GM19238 (cell line): ENCODE results near the gene XXYLT1.
"Not testable (repeated sequence)": the region's sequence is repeated elsewhere in the genome, so short reads cannot be mapped to it uniquely, and the experiment has no call there.

Source experiments
- DNase-seq: peaks from one replicate; pipeline ENCODE4 v3.0.0; 2011; ENCODE audit warnings: low spot score; ENCODE audit not compliant: insufficient read length

Gene XXYLT1, protein sequence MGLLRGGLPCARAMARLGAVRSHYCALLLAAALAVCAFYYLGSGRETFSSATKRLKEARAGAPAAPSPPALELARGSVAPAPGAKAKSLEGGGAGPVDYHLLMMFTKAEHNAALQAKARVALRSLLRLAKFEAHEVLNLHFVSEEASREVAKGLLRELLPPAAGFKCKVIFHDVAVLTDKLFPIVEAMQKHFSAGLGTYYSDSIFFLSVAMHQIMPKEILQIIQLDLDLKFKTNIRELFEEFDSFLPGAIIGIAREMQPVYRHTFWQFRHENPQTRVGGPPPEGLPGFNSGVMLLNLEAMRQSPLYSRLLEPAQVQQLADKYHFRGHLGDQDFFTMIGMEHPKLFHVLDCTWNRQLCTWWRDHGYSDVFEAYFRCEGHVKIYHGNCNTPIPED

DNA sequence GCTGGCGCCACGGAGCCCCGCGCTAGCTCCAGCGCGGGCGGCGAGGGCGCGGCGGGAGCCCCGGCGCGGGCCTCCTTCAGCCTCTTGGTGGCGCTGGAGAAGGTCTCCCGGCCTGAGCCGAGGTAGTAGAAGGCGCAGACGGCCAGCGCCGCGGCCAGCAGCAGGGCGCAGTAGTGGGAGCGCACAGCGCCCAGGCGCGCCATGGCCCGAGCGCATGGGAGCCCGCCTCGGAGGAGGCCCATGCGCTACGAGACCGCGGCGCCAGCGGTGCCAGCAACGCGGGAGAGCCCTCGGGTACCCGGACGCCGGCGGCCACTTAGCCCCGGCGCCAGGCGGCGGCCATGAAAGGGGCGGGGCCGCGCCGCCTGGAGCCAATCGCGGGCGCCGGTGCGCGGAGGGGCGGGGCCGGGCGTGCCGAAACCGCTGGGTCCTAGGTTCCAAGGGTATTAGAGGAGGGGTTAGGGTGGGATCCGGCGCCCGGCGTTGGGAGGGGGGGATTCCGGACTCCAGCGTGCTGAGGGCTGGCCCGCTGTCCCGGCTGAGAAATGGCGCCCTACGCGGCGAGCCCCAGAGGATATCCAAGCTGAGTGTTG is at the start of gene XXYLT1:
TSS of gene XXYLT1 (minus strand) at position 343 of the 593 bp plus-strand sequence. CDS start at position 242, 101 bp downstream.
- peak; percentile 86 for DNase-seq

DNA sequence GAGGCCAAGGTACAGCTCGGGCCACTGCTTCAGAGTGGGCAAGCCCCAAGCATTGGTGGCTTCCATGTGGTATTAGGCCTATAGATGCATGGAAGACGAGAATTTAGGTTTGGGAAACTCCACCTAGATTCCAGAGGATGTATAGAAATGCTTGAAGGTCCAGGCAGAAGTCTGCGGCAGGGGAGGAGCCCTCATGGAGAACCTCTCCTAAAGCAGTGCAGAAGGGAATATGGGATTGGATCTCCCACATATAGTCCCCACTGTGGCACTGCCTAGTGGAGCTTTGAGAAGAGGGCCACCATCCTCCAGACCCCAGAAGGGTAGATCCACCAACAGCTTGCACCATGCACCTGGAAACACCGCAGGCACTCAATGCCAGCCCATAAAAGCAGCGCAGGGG is 48.1 kb upstream of the XXYLT1 start:
- no peak for DNase-seq

DNA sequence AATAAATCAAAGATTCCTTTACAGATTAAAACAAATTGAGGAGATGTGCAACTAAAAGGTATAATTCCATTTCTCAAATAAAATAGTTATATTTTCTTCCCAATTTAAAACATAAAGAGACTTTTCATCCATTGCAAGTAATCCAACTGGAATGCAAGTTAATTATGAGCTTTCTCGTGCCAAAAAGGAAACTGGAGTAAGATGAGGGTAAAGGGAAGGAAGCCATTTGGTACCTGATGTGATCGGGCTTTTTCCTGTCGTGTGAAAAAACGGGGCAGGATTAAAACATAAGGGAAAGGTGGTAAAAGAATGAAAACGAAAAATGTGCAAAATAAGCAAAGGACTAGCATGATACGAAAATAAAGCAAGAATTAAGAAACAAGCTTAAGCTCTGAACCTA is 41.8 kb upstream of the XXYLT1 start:
- DNase-seq: no peak

DNA sequence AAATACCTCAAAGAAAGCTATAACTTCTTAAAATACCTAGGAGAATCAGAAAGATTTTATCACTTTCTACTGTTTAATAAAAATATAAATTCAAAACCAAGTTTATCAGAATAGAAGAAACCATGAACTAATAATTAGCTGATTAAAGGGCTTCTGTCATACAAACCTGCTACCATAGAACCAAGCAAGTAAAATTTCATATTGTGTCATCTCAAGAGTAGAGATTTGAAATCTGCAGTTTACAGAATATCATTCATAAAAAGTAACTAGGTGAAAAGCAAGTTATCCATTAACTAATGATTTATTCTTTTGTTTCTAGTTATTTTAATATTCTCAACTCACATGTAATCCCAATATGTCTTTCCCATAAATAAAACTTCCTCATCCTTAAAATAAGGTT is 36.8 kb upstream of the XXYLT1 start:
- DNase-seq: no peak

DNA sequence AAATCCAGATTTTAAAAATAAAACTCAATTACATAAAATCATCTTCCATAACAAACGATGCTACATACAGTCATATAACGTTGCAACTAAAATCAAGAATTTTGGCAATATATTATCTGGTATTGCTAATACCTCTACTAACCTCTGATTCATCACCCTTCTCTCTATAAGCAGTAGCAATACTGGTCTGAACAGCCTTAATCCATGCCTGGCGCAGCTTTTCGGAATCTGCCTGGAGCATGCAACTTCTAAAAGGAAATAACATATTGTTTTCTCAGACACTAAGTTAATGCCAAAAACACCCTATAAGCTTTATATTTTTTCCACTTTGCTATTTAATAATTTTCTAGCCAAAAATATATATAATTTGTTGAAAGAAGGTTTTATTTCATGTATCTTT is 35.4 kb upstream of the XXYLT1 start:
- DNase-seq: no peak

DNA sequence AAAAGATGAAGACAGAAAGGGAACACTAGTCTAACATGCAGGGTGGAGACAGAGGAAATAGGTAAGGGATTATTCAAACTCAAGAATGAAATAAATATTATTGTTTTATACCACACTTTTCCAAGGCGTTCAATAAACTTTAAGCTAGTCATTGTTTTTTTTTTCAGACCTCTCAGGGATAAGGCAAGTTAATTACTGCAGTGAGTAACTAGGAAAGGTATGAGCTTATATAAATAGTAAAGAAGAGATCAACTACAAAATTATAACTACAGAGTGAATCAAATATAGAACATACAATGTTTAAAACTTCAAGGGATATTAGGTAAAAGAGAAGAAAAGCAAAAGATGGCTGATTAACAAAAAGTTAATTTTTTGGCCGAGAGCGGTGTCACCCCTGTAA is 31.5 kb upstream of the XXYLT1 start:
- DNase-seq: no peak

DNA sequence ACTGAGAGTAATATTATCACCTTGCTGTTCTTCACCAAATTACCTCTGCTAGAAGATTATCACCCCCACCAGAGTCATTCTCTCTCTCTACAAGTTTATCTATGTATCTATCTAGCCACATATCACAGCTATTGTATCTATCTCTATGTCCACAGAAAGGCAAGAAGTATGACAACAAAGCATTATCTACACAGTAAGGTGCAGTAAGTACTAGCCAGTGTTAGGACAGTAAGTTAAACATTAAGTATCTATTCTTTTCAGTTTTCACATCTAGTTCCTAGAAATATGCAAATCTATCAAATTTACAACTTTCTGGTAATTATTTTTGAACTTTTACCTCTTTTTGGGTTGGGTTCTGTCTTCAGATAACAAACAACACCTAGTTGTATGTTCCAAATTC is 26.5 kb upstream of the XXYLT1 start:
- no peak for DNase-seq

DNA sequence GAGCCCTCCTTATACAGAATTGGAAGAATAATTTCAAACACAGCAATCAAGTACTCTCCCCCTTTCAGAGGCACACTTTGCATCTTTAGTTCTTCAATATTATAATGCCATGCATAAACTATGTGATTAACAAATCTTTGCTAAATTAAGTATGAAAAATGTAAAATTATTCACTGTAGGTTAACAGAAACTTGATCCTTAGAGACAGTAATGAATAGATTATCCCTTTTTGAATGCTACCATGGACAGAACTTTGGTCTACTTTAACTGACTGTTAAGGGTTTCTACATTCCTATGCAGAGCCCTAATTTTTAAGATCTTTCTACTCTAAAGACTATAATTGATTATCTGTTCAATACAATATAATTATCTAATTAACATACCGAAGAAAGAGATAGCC is 25.7 kb upstream of the XXYLT1 start:
- no peak for DNase-seq

DNA sequence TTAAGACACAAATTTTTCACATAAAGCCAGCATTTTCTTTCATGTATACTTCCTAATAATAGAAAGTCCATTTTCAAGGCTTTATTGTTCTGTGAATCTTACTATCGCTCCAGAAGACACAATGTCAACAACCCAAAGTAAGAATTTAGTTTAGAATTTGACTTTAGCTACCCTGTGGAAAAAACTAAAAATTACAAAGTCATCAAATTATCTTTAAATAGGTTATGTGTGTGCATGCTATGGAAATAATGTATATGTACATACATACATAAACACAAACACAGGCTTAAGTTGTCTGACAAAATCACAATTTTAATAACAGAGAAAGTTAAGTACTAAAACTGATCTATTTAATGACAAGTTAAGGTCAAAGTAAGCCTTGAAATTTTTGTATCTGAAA is 20.2 kb upstream of the XXYLT1 start:
- DNase-seq: no peak

DNA sequence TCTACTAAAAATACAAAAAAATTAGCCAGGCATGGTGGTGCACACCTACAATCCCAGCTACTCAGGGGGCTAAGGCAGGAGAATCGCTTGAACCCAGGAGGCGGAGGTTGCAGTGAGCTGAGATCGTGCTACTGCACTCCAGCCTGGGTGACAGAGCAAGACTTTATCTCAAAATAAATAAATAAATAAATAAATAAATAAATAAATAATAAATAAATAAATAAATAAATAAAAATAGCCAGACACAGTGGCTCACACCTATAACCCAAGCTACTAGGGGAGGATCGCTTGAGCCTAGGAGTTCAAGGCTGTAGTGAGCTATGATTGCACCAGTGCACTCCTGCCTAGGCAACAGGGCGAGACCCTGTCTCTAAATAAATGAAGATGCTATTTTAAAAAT is 19.7 kb upstream of the XXYLT1 start:
- DNase-seq: not testable (repeated sequence)

DNA sequence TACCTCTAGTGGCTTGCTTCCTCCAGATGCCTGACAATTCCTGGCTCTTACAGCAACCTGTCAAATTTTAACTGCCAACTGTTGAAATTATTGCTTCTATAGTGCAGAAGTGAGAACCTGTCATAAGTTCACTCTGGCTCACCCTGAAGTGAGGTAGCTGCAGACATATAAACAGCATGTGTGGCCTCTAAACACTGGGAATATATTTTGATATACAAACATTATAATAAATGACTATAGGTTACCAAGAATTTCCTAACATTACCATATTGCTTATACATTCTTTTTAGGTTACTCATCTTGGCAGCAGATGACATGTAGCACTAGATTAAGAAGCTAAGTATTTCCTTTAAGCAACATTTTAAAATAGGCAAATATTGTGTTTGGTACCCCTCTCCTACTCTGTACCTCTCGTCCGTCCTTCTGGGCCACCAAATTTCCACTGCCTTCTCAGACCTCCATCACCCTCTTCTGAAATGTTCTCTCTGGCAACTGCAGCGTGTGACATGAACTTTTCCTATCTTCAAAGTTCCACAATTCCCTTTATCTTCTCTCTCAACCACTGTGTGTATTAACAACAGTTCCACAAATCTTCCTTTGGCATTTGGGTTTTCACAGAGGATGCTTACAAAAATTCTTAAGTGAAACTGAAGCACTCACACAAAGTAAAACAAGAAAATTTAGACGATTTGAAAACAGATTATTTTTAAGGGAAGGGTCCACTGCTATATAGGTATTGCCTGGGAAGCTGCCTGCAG is 15.3 kb upstream of the XXYLT1 start:
- DNase-seq: no peak

DNA sequence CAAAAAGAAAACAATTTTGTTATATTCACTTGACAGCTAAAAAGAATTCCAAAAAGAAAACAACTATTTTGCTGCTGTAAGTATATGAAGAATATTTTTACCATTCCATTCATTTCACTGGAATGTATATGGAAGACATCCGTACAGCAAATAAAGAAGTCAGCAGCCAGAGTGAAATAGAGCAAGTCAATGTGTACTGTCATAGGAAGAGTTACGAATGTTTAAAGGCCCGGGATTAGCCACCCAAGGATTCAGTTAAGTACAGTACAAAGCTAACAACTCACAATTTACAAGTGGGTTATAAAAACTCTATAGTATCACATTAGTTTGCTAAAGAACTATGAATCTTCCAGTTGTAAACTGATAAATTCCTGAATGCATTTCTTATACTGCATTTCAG is 14.4 kb upstream of the XXYLT1 start:
- no peak for DNase-seq

DNA sequence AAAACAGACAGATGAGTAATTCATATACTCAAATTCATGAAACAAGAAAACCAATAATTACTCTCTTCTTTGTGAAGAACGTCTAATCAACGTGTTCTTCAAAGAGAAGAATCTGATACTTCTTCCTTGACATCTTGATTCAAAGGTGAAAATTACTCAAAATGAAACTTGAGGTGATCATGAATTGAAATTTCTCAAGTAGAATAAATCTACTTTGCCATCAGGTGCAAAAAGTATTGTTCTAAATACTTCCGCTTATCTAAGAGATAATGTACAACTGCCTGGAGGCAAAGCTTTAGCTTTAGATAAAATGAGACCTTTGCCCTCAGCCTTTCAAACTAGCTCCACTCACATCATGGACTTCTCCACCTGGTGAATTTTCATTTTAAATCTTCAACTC is 13.9 kb upstream of the XXYLT1 start:
- DNase-seq: no peak

DNA sequence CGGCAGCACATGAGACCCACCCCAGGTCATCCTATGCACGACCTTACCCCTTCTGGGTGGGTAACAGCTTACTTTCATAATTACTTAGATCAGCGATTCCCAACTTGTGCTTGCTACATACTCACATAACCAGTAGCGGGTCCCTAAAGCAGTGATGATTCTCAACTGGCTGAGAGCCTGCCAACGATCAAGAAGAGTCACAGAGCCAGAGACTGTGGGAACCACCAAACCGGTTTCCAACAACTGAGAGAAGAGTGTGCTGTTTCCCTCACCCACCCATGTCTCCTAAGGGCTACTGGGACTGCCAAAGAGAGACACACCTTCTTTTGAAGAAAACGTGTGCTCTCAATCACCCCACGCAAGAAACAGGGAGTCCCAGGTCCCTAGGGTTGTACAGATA is 12.0 kb upstream of the XXYLT1 start:
- no peak for DNase-seq

DNA sequence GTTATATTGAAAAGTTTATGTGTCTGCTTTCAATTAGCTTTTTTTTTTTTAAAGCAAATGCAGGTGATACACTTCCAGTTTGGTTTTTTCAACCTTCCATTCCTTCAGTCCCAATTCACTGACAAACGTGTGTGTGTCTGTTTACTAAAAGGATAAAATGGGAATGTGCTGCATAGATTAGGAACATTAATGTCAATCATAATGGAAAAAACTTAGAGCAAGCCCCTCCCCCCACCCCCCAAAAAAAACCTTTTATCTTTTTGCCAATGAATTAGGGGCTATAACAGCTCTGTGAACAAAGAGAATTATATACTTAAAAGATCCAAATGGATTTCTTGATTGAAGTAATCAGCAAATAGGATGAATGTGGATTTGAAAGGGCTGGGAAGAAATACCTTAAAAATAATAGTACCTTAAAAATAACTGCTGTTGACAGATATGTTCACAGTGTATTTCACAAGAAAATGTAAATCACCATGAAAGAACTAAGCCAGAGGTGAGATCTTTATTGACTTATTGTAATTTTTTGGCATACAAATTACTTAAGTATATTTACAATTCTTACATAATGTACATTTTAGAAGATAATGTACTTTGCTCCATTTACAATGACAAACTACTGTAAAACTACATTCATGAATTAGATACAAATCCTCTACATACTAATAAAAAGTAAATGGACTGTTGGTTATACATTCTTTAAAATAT is 3.5 kb upstream of the XXYLT1 start:
- DNase-seq: no peak

DNA sequence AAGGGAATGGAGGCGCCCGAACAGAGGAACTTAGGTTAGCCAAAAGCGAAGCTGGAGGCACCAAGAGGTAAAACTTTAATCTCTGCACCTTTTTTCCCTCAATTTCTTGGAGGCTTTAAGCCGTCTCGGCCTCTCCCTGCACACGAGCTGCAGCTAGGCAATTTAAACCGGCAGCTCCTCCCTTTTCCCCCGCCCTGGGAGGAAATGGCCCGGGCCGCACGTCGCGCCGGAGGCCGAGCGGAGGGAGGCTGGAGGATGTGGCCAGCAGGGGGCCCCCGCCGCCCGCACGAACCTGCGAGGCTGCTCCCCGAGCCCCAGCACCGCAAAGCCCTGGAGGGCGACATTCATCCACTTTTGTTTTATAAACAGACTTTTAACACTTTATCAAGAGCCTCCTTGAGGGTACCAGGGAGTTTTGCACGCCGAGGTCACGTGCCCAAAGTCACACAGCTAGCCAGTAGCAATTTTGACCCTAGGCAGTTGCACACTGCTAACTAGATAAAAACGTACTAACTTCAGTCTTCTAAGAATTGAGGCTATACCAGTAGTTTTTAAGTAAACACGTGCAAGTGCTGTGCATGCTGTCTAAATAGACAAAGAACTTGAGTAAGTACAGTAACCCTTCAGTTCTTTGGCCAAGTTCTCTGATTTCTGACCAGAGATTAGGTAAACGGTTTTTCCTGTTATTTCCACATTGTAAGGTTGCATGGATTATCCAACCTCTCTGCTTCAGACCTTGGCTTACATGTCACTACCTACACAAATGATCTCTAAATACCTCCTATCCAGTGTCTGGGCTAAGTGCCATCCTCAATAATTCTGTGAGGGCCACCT is 668 bp upstream of the XXYLT1 start:
- peak; percentile 82 for DNase-seq

DNA sequence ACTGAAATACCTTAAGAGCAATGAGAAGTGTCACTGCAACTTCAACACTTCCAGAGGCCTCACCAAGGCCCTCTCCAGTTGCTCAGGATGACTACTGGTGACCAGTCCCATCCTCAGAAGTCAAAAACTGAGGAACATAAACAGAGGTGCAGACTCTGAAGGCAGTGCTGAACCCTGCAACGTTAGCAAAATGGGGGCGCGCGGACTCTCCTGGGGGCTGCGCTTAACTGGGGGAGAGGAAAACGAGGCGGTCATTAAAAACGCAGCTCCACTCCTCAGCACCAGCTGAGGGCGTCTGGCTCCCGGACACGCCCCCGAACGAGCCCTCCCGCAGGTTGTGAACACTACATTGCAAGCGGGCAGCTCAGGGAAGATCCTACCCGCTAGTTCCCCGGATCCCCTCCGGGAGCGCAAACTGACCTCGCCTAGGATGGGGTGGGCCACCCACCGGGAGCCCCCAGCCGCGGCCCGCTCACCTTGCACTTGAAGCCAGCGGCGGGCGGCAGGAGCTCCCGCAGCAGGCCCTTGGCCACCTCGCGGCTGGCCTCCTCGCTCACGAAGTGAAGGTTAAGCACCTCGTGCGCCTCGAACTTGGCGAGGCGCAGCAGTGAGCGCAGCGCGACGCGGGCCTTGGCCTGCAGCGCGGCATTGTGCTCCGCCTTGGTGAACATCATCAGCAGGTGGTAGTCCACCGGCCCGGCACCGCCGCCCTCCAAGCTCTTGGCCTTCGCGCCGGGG is 711 bp downstream of the XXYLT1 start:
- no peak for DNase-seq

DNA sequence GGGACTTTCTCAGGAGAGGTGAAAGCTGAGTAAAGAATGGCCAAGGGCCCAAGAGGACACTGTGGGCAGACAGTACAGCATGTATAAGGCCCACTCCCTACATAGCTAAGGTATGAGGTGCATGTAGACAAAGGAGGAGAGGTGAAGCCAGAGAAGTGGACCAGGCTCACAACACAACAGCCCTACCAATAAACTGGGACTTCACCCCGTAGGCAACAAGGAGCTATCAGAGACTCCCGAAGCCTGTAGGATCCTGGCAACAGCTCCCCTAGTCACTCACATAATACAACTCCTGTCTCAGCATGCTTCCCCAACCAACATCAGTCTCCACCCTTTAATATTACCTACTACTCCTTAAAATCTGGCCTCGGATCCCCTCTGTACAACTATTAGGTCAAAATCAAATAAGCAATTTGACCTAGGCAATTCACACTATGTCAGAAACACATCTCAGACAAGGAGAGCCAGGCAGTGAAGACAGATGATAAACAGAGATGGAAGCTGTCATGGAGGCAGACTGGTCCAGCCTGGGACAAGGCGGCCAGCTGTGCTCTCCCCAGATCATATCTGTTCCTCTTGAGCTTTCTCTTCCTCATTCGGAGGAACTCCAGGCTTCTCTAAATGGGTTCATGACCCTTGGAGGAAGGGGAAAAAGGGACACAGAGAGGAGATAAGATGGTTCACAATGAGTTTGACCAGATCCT is 1.4 kb downstream of the XXYLT1 start:
- DNase-seq: no peak

DNA sequence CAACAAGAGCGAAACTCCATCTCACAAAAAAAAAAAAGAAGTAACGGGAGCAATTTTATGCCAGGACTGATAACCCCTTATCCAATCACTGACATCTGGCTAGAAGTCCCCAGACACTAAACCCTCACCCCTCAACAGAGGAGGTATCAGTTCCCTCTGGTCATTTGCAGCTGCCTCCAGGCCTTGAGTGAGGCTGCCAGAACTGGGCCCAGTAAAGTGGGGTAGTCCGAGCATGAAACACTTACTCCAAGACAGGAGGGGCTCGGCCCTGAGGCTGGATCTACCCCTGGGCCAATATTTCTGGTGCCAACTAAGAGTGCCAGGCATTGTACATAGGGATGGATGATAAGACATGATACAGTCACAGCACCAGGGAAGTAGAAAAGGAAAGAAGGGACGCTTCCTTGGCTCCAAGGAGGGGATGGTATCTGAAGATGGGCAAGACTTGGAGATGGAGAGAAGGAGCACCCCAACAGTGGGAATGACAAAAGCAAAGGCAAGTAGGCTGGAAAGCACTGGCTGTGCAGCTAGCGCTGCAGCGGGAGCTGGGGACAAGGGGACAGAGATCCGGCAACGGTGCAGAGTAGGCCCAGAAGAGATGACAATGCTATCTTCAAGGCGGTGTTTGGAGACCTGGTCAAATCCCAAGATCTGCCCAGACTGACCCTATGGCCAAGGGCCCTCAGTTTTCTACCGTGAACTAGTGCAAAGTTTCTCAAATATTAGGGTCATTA is 2.2 kb downstream of the XXYLT1 start:
- DNase-seq: no peak
